Neuronal stem cell (in vitro differentiated cells): Measurements from ENCODE around the gene PLEKHG3.

Source experiments
- DNase-seq: peaks from one replicate; pipeline ENCODE4 v3.0.0-alpha.2; 2013; ENCODE audit warnings: low spot score
- H2AFZ ChIP-seq: one replicate; pipeline ENCODE4 v1.6.1; 2013; ENCODE audit warnings: mild to moderate bottlenecking, low read length, inconsistent platforms
- H2AK5ac ChIP-seq: 2 replicates; pipeline ENCODE4 v1.6.1; 2013; ENCODE audit warnings: low read depth, mild to moderate bottlenecking, inconsistent platforms, low read length, moderate library complexity, mixed read lengths
- H2BK120ac ChIP-seq: 2 replicates; pipeline ENCODE4 v1.6.1; 2013; ENCODE audit warnings: low read depth, mild to moderate bottlenecking, inconsistent platforms, low read length, moderate library complexity, mixed read lengths
- H2BK12ac ChIP-seq: one replicate; pipeline ENCODE4 v1.6.1; 2013; ENCODE audit warnings: low read length, inconsistent platforms
- H2BK15ac ChIP-seq: 2 replicates; pipeline ENCODE4 v1.6.1; 2013; ENCODE audit warnings: mild to moderate bottlenecking, low read length, inconsistent platforms, mixed read lengths
- H2BK5ac ChIP-seq: one replicate; pipeline ENCODE4 v1.6.1; 2013; ENCODE audit warnings: inconsistent platforms, mild to moderate bottlenecking, low read length, moderate library complexity
- H3K14ac ChIP-seq: one replicate; pipeline ENCODE4 v1.6.1; 2013; ENCODE audit warnings: low read length, inconsistent platforms
- H3K18ac ChIP-seq: 2 replicates; pipeline ENCODE4 v1.6.1; 2013; ENCODE audit warnings: low read length, inconsistent platforms
- H3K23ac ChIP-seq: 2 replicates; pipeline ENCODE4 v1.6.1; 2013; ENCODE audit warnings: low read depth, mild to moderate bottlenecking, mixed read lengths, low read length, inconsistent platforms; ENCODE audit not compliant: poor library complexity
- H3K27ac ChIP-seq: replicated peaks from 3 replicates; pipeline ENCODE4 v1.5.1; 2013; ENCODE audit warnings: low read length, inconsistent platforms
- H3K27me3 ChIP-seq, 3 experiments: 2 replicates each; pipeline ENCODE4 v1.6.1; 2013; ENCODE audit warnings: low read length in 3 of 3, mild to moderate bottlenecking in 2 of 3, inconsistent platforms in 1 of 3, low read depth in 1 of 3, mixed read lengths in 1 of 3, moderate library complexity in 1 of 3; ENCODE audit not compliant: control insufficient read depth in 3 of 3, insufficient read depth in 3 of 3
- H3K36me3 ChIP-seq, 2 donors: replicated peaks in 1 of 2; 2 replicates each; pipeline ENCODE4 v1.6.1; 2013; ENCODE audit warnings: low read length in 2 of 2; ENCODE audit not compliant: control insufficient read depth in 2 of 2, insufficient read depth in 2 of 2
- H3K4ac ChIP-seq: 2 replicates; pipeline ENCODE4 v1.6.1; 2013; ENCODE audit warnings: inconsistent platforms, mild to moderate bottlenecking, low read length, moderate library complexity
- H3K4me1 ChIP-seq, 2 donors: 1 replicate in 1 of 2; 2 replicates in 1 of 2; pipeline ENCODE4 v1.6.1; 2013; ENCODE audit warnings: low read length in 2 of 2, low read depth in 1 of 2; ENCODE audit not compliant: control insufficient read depth in 2 of 2, insufficient read depth in 1 of 2
- H3K4me2 ChIP-seq: one replicate; pipeline ENCODE4 v1.6.1; 2013; ENCODE audit warnings: mild to moderate bottlenecking, low read length, inconsistent platforms; ENCODE audit not compliant: insufficient read depth, poor library complexity, severe bottlenecking
- H3K4me3 ChIP-seq, 2 donors: 2 replicates each; pipeline ENCODE4 v1.5.1; 2013; ENCODE audit warnings: low read length in 2 of 2, mild to moderate bottlenecking in 2 of 2, inconsistent platforms in 1 of 2, moderate library complexity in 1 of 2
- H3K79me1 ChIP-seq: one replicate; pipeline ENCODE4 v1.6.1; 2013; ENCODE audit warnings: low read depth, mild to moderate bottlenecking, inconsistent platforms, low read length, moderate library complexity
- H3K9ac ChIP-seq: one replicate; pipeline ENCODE4 v1.6.1; 2013; ENCODE audit warnings: mild to moderate bottlenecking, low read depth, low read length, inconsistent platforms; ENCODE audit not compliant: poor library complexity
- H3K9me3 ChIP-seq, 2 donors: replicated peaks in 1 of 2; 2 replicates each; pipeline versions ENCODE3 to v1.6.1; 2013; ENCODE audit warnings: low read length in 2 of 2, mild to moderate bottlenecking in 2 of 2, inconsistent platforms in 1 of 2, low read depth in 1 of 2, mixed read lengths in 1 of 2, moderate library complexity in 1 of 2; ENCODE audit not compliant: control insufficient read depth in 2 of 2, insufficient read depth in 1 of 2
- H4K8ac ChIP-seq: one replicate; pipeline ENCODE4 v1.6.1; 2013; ENCODE audit warnings: low read depth, mild to moderate bottlenecking, inconsistent platforms, low read length, moderate library complexity
- H4K91ac ChIP-seq: one replicate; pipeline ENCODE4 v1.6.1; 2013; ENCODE audit warnings: low read length, low read depth, mild to moderate bottlenecking, inconsistent platforms; ENCODE audit not compliant: poor library complexity
- WGBS, 2 donors: extraction: QIAGEN DNeasy Blood & Tissue Kit; methylation state at CpG; one replicate each; pipeline ENCODE4 v1.1.7; 2013; ENCODE audit warnings: missing lambda C conversion rate in 2 of 2, mixed read lengths in 1 of 2; ENCODE audit not compliant: insufficient read length in 2 of 2, insufficient replicate concordance in 1 of 2; ENCODE audit errors: extremely low coverage in 2 of 2; 5-methylcytosine and 5-hydroxymethylcytosine counted together

Gene PLEKHG3

GRCh38 chr14:64685371-64686281 lies 18.6 kb upstream of the PLEKHG3 start:
- no peak overlapping the region for H3K4me3 ChIP-seq
- peak overlapping the region; percentile 13 for H3K9ac ChIP-seq
- H4K8ac ChIP-seq, result no peak overlapping the region
- H3K4me2 ChIP-seq, result no peak overlapping the region
- H2AFZ ChIP-seq, result peak overlapping the region; percentile 76
- H3K79me1 ChIP-seq, result no peaks in the 10 kb centered on the region
- H4K91ac ChIP-seq, result no peak overlapping the region
- no peak overlapping the region for H2AK5ac ChIP-seq
- no peak overlapping the region for H3K27ac ChIP-seq
- H3K4me1 ChIP-seq, result peaks cover 0 to 17% of the 10 kb centered on the region in 2 donors
- H3K36me3 ChIP-seq, result no peaks in the 10 kb centered on the region
- H2BK5ac ChIP-seq, result no peak overlapping the region
- H3K23ac ChIP-seq, result no peak overlapping the region
- WGBS, 2 donors, result 100% methylated on average over 1 of the region's 10 CpGs; no CpG with 5 or more reads in 1 of the 2 donors
- no peak overlapping the region for H2BK120ac ChIP-seq
- peak overlapping the region; percentile 73 for H3K18ac ChIP-seq
- no peak overlapping the region for H3K4ac ChIP-seq
- H2BK15ac ChIP-seq, result no peak overlapping the region
- peaks cover 0 to 32% (median 3%) of the 10 kb centered on the region in 3 experiments for H3K27me3 ChIP-seq
- no peak overlapping the region for H3K14ac ChIP-seq
- H3K9me3 ChIP-seq, result no peaks in the 10 kb centered on the region
- DNase-seq, result no peak
- H2BK12ac ChIP-seq, result no peak overlapping the region

GRCh38 chr14:64686282-64686615 lies 18.0 kb upstream of the PLEKHG3 start:
- Histone ChIP-seq H3K27me3 (peaks cover 0 to 32% (median 3%) of the 10 kb centered on the region in 3 experiments), H3K9ac (no peak overlapping the region), H3K18ac (no peak overlapping the region), H3K4me3 (peak overlapping the region in 1 of 2 donors; percentile 43), H2AFZ (no peak overlapping the region), H3K4me2 (no peak overlapping the region), H4K8ac (no peak overlapping the region), H2BK5ac (no peak overlapping the region), H2AK5ac (no peak overlapping the region), H3K23ac (no peak overlapping the region), H4K91ac (no peak overlapping the region), H3K4me1 (peaks cover 0 to 17% of the 10 kb centered on the region in 2 donors), H3K27ac (no peak overlapping the region), H3K79me1 (no peaks in the 10 kb centered on the region), H3K14ac (no peak overlapping the region), H2BK120ac (no peak overlapping the region), H2BK15ac (no peak overlapping the region), H3K36me3 (no peaks in the 10 kb centered on the region), H2BK12ac (no peak overlapping the region), H3K9me3 (no peaks in the 10 kb centered on the region), H3K4ac (no peak overlapping the region)
- DNase-seq, result no peak
- no CpG with 5 or more reads among the region's 7 CpGs for WGBS, 2 donors

- peaks cover 3 to 12% of the 10 kb centered on the region in 2 donors for H3K4me1 ChIP-seq
Observed at GRCh38 chr14:64688031-64688430, 16.2 kb upstream of the PLEKHG3 start.

DNA sequence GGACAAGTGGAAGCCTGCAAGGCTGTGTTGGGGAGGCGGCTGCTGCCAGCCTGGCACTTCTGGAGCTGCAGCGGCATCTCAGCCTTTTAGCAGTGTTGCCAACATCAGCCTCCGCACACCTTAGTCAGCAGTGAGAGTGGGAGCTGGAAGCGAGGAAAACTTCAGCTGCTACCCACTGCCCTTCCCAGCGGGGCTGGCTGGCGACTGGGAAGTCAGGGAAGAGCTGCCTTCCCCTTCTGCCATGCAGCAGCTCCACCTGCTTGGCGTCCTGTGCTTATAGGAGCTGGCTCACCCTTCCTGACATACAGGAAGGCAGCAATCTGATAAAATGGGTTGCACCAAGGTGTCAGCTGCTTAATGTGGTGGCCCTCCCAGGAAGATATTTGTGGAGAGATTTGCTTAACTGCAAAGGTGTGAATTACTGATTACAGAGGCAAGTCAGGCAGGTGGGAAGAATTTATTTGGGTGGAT lies 15.4 kb upstream of the PLEKHG3 start:
- peak overlapping the region in 1 of 2 donors; percentile 10 for H3K4me3 ChIP-seq
- no peak overlapping the region for H2BK12ac ChIP-seq
- no peak overlapping the region for H2AK5ac ChIP-seq
- H2AFZ ChIP-seq, result no peak overlapping the region
- H3K4me1 ChIP-seq, result peaks cover 11 to 13% of the 10 kb centered on the region in 2 donors
- H3K27ac ChIP-seq, result no peak overlapping the region
- H3K18ac ChIP-seq, result peak overlapping the region; percentile 11
- no peak overlapping the region for H4K91ac ChIP-seq
- DNase-seq, result no peak
- H4K8ac ChIP-seq, result no peak overlapping the region
- H3K14ac ChIP-seq, result no peak overlapping the region
- no peak overlapping the region for H3K4ac ChIP-seq
- WGBS, 2 donors, result no CpG with 5 or more reads among the region's 7 CpGs
- peaks cover 0 to 32% (median 3%) of the 10 kb centered on the region in 3 experiments for H3K27me3 ChIP-seq
- no peaks in the 10 kb centered on the region for H3K36me3 ChIP-seq
- H3K9me3 ChIP-seq, result no peaks in the 10 kb centered on the region
- H3K79me1 ChIP-seq, result no peaks in the 10 kb centered on the region
- no peak overlapping the region for H2BK15ac ChIP-seq
- peak overlapping the region; percentile 36 for H3K23ac ChIP-seq
- no peak overlapping the region for H3K9ac ChIP-seq
- H2BK120ac ChIP-seq, result no peak overlapping the region
- H2BK5ac ChIP-seq, result no peak overlapping the region
- H3K4me2 ChIP-seq, result no peak overlapping the region

More at GRCh38 chr14:64688031-64688430, 16.2 kb upstream of the PLEKHG3 start:
- H3K36me3 ChIP-seq, result no peaks in the 10 kb centered on the region
- peak overlapping the region; percentile 22 for H3K23ac ChIP-seq
- no peak overlapping the region for H3K4ac ChIP-seq
- no peak overlapping the region for H2BK5ac ChIP-seq
- DNase-seq, result no peak
- H3K4me2 ChIP-seq, result no peak overlapping the region
- H2AK5ac ChIP-seq, result no peak overlapping the region
- WGBS, 2 donors, result no CpG with 5 or more reads among the region's 2 CpGs
- no peak overlapping the region for H2AFZ ChIP-seq
- no peak overlapping the region for H3K4me3 ChIP-seq
- H3K79me1 ChIP-seq, result no peaks in the 10 kb centered on the region
- H2BK12ac ChIP-seq, result no peak overlapping the region
- no peak overlapping the region for H2BK15ac ChIP-seq
- no peak overlapping the region for H4K8ac ChIP-seq
- no peak overlapping the region for H3K18ac ChIP-seq
- H3K27ac ChIP-seq, result no peak overlapping the region
- H4K91ac ChIP-seq, result no peak overlapping the region
- H3K14ac ChIP-seq, result no peak overlapping the region
- H2BK120ac ChIP-seq, result no peak overlapping the region
- no peaks in the 10 kb centered on the region for H3K9me3 ChIP-seq
- H3K27me3 ChIP-seq, result peaks cover 0 to 32% (median 3%) of the 10 kb centered on the region in 3 experiments
- no peak overlapping the region for H3K9ac ChIP-seq
